22Rv1 (cell line): ENCODE data around the gene ZNF423.

Experiments
- CTCF ChIP-seq: fragments of 450-650 bp; IDR thresholded peaks from 2 replicates; pipeline ENCODE4 v1.5.1; 2017; ENCODE audit warnings: mild to moderate bottlenecking
- ZFX ChIP-seq: fragments of 450-650 bp; IDR thresholded peaks from 2 replicates; pipeline ENCODE4 v1.6.1; 2017; ENCODE audit warnings: antibody characterized with exemption, borderline replicate concordance

- TF ChIP-seq CTCF (no peak), ZFX (no peak)
Measured at GRCh38 chr16:49782405-49782804, 73.5 kb downstream of the ZNF423 start.
